ENCODE data around the gene GLIS2. TPM values are rescaled to one million over a fixed set of nuclear protein-coding genes. Genes with fewer than 3 reads are reported as not detected.

GLIS2 gene
- total and polyA plus RNA-seq, 2 donors = 0.85 to 3.0 TPM

DNA sequence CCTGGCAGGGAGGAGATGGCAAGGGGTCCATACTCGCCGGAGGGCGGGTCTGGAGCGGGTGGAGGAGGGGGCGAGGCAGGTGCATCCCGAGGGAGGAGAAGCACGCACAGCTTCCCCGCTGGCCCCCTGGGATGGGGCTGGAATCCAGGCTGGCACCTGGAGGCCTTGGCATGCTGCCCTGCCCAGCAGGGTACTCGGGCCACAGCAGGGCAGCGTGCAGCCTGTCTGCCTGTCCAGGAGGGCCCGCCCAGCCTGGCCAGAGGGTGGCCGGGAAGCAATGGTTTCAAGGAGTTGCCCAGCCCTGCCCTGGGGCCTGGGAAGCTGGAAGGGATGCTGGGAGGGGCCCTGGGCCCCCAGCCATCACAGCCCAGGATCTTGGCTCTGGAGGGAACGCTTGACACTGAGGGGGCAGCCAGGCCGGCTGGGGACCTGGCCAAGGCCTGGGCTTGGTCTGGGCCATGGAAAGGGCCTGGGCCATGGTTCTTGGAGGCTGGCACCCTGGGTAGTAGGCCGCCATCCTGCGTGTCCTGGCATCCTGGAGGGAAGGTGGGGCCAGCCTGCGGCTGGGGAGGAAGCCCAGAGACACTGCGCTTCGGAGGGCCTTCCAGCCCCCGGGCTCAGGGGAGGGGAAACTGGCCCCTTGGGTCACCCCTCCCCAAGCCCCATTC is 1.1 kb downstream of the GLIS2 start:
- no peak overlapping the region for H3K4me3 ChIP-seq (ENCODE audit: low read length in 2 of 2)
- H3K4me1 ChIP-seq (ENCODE audit: control insufficient read depth in 2 of 2, insufficient read depth in 2 of 2, low read length in 2 of 2) = peaks cover 4 to 29% of the 10 kb centered on the region in 2 donors
- peaks cover 0 to 5% of the 10 kb centered on the region in 2 donors for H3K9me3 ChIP-seq (ENCODE audit: control insufficient read depth in 2 of 2, insufficient read depth in 1 of 2, low read length in 1 of 2)
- WGBS = 90% methylated on average over 20 of the region's 20 CpGs
- peaks cover 42 to 80% of the 10 kb centered on the region in 2 donors for H3K27me3 ChIP-seq (ENCODE audit: control insufficient read depth in 2 of 2, insufficient read depth in 1 of 2, low read length in 1 of 2)
- no peaks in the 10 kb centered on the region for H3K36me3 ChIP-seq (ENCODE audit: control insufficient read depth in 2 of 2, insufficient read depth in 2 of 2, low read length in 1 of 2)
- no peak overlapping the region for H3K27ac ChIP-seq (ENCODE audit: low read depth in 1 of 2, low read length in 1 of 2)
- DNase-seq (ENCODE audit: low read depth in 6 of 9, low spot score in 9 of 9) = no peak

DNA sequence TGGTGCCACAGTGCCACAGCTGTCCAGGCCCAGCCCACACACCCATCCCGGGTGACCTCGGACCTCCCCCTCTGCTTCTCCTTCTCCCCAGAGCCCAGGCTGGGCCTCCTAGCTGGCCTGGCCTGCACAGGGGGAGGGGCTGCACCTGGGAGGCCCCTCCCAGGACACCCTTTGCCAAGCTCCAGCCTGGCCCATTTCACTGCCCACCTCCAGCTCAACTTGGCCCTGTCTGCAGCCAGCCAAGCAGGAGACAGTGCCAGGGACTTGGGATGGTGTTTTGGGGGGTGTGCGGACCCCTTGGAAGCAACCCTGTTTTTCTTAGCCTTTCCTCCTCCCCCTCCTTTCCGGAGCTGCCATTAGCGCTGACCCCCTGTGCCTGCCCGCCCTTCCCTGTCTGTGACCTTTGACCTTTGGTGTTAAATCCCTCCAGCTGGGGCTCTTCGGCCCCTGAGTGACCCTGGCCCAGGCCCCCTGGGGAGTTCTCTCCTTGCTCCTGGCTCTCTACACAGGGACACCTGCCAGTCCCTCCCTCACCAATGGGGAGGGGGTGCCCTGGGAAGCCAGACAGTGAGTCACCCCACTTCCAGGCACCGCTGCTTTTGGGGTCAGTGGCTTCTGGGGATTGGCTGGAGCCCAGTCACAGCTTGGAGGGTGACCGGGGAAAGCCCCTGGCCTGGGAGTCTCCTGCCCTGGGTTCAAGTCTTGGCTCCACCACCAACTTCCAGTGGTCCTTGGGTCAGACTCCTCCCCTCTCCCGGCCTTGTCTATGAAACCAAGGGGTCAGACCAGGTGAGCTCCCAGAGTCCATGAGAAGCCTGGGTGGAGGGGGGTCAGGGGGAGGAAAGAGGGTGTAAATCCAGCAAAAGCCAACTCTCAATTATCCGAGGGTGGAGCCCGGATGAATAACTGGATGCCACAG is 1.9 kb downstream of the GLIS2 start:
- Histone ChIP-seq H3K27ac (ENCODE audit: low read depth in 1 of 2, low read length in 1 of 2) (no peak overlapping the region), H3K4me1 (ENCODE audit: control insufficient read depth in 2 of 2, insufficient read depth in 2 of 2, low read length in 2 of 2) (peaks cover 4 to 29% of the 10 kb centered on the region in 2 donors), H3K9me3 (ENCODE audit: control insufficient read depth in 2 of 2, insufficient read depth in 1 of 2, low read length in 1 of 2) (peaks cover 0 to 5% of the 10 kb centered on the region in 2 donors), H3K27me3 (ENCODE audit: control insufficient read depth in 2 of 2, insufficient read depth in 1 of 2, low read length in 1 of 2) (peaks cover 38 to 72% of the 10 kb centered on the region in 2 donors), H3K4me3 (ENCODE audit: low read length in 2 of 2) (no peak overlapping the region), H3K36me3 (ENCODE audit: control insufficient read depth in 2 of 2, insufficient read depth in 2 of 2, low read length in 1 of 2) (no peaks in the 10 kb centered on the region)
- 95% methylated on average over 12 of the region's 12 CpGs for WGBS
- no peak for DNase-seq (ENCODE audit: low read depth in 6 of 9, low spot score in 9 of 9)

DNA sequence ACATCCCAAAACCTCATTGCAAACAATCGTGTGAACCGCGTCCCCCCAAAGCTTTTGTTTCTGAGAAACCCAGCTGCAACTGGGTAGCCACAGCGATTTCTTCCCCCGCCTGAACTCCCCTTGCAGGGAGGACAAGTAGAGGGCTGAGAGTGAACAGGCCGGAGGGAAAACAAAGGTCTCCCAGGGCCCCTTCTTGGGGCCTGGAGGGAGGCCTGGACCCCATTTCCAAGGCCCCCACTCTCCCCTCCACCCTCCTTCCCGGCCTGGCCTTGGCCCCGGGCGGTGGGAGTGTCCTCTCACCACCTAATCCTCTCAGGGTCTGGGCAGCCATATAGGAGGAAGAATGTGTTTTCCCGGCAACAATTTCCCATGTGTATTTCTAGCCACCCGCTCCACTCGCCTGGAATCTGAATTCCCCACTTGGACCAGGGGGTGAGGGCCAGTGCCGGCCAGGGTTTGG is 2.6 kb downstream of the GLIS2 start:
- 98% methylated on average over 13 of the region's 13 CpGs for WGBS
- Histone ChIP-seq H3K36me3 (ENCODE audit: control insufficient read depth in 2 of 2, insufficient read depth in 2 of 2, low read length in 1 of 2) (no peaks in the 10 kb centered on the region), H3K27me3 (ENCODE audit: control insufficient read depth in 2 of 2, insufficient read depth in 1 of 2, low read length in 1 of 2) (peaks cover 32 to 65% of the 10 kb centered on the region in 2 donors), H3K27ac (ENCODE audit: low read depth in 1 of 2, low read length in 1 of 2) (no peak overlapping the region), H3K4me1 (ENCODE audit: control insufficient read depth in 2 of 2, insufficient read depth in 2 of 2, low read length in 2 of 2) (peaks cover 4 to 29% of the 10 kb centered on the region in 2 donors), H3K9me3 (ENCODE audit: control insufficient read depth in 2 of 2, insufficient read depth in 1 of 2, low read length in 1 of 2) (peaks cover 0 to 5% of the 10 kb centered on the region in 2 donors), H3K4me3 (ENCODE audit: low read length in 2 of 2) (no peak overlapping the region)
- no peak for DNase-seq (ENCODE audit: low read depth in 6 of 9, low spot score in 9 of 9)

DNA sequence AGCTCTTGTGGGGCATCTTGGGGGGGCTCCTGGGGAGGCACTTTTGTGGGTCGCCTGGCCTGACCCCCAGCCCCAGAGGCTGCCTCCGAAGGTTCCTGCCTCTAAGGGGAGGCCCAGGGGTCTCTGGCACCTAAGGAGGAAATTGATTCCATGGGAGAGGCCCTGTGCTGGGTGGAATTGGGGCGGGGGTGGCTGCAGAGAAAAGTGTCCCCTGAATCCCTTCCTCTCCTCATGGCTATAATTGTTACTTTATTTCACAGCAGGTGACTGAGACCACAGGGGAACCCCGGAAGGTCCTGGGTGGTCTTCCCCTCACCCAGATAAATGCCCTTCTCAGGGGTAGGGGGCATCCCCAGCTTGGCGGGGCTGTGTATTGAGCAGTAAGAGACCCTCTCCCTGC is 3.1 kb downstream of the GLIS2 start:
- 98% methylated on average over 5 of the region's 5 CpGs for WGBS
- no peak overlapping the region for H3K4me3 ChIP-seq (ENCODE audit: low read length in 2 of 2)
- no peak for DNase-seq (ENCODE audit: low read depth in 6 of 9, low spot score in 9 of 9)
- H3K36me3 ChIP-seq (ENCODE audit: control insufficient read depth in 2 of 2, insufficient read depth in 2 of 2, low read length in 1 of 2) = no peaks in the 10 kb centered on the region
- peaks cover 0 to 5% of the 10 kb centered on the region in 2 donors for H3K9me3 ChIP-seq (ENCODE audit: control insufficient read depth in 2 of 2, insufficient read depth in 1 of 2, low read length in 1 of 2)
- H3K27ac ChIP-seq (ENCODE audit: low read depth in 1 of 2, low read length in 1 of 2) = no peak overlapping the region
- peaks cover 27 to 60% of the 10 kb centered on the region in 2 donors for H3K27me3 ChIP-seq (ENCODE audit: control insufficient read depth in 2 of 2, insufficient read depth in 1 of 2, low read length in 1 of 2)
- H3K4me1 ChIP-seq (ENCODE audit: control insufficient read depth in 2 of 2, insufficient read depth in 2 of 2, low read length in 2 of 2) = peaks cover 4 to 31% of the 10 kb centered on the region in 2 donors

DNA sequence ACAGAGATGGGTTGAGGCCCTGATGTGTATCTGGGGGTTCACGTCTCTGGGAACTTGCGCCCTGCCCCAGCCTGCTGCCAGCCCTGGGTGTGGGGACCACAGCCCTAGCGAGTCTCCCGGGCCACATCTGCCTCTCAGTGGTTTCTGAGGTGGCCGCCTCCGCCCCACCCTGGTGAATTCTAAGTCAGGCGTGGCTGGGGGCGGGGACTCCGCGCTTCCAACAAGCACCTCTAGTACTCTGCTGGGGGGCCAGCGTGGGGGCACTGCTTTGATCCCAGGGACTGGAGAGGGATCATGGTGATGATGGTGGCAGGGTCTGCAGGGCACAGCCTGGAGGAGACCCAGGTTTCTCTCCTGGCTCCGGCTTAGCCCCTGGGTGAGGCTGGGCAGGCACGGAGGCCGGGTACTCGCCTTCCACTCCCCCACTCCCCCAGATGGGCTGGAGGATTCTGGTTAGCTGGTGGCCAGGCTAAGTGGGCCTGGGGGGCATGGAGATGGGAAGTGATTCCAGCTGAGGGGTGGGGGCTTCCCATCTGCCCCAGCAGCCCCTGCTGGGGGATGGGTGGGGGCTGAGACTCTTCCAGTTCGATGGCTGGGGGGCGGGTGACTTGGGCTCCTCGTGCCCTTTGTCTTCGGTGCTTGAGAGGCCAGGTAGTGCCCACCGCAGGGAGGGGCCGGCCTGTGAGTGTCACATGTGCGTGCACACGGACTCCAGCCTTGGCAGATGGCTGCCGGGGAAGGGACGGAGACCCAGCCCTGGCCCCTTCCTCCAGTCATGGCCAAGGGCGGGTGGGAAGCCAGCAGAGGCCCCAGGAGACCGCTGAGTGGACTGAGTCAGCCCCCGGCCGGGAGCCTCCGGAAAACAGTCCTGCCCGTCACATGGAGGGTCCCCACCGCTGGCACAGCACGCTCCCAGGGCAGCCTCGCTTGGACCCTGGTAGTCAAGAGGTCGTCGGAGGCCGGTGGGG is 3.9 kb downstream of the GLIS2 start:
- 76% methylated on average over 37 of the region's 37 CpGs for WGBS
- Histone ChIP-seq H3K4me1 (ENCODE audit: control insufficient read depth in 2 of 2, insufficient read depth in 2 of 2, low read length in 2 of 2) (peaks cover 4 to 31% of the 10 kb centered on the region in 2 donors), H3K9me3 (ENCODE audit: control insufficient read depth in 2 of 2, insufficient read depth in 1 of 2, low read length in 1 of 2) (peaks cover 0 to 4% of the 10 kb centered on the region in 2 donors), H3K4me3 (ENCODE audit: low read length in 2 of 2) (no peak overlapping the region), H3K27ac (ENCODE audit: low read depth in 1 of 2, low read length in 1 of 2) (peak overlapping the region; percentile 25 to 55), H3K36me3 (ENCODE audit: control insufficient read depth in 2 of 2, insufficient read depth in 2 of 2, low read length in 1 of 2) (no peaks in the 10 kb centered on the region), H3K27me3 (ENCODE audit: control insufficient read depth in 2 of 2, insufficient read depth in 1 of 2, low read length in 1 of 2) (peaks cover 21 to 53% of the 10 kb centered on the region in 2 donors)
- DNase-seq (ENCODE audit: low read depth in 6 of 9, low spot score in 9 of 9) = peak in 1 of 9 donors; percentile 41

DNA sequence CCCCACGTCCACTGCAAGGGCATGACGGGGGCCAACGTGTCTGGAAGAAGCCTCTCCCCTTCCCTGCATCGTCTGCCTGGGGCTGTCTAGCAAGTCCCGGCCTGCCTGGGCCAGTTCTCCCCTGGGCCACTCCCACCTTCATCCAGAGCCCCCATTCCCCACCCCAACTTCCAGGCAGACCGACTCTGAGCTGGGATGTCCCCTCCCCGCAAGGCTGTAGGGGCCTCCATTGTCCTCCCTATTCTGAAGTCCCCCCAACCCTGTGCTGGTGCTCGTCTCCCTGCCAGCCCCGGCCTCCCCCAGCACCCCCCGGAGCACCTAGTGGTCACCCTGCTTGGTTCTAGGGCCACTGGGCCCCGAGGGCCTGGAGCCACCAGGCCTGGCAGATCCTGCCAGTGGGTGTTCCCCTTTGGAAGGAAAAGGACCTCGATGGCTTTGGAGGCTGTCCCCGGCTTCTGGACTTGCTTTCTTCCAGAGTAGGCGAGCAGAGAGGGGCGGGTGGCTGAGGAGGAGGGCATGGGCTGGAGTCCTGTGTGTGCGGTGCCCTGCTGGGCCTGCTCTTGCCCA is 4.8 kb downstream of the GLIS2 start:
- no peak for DNase-seq (ENCODE audit: low read depth in 6 of 9, low spot score in 9 of 9)
- peaks cover 0 to 26% of the 10 kb centered on the region in 2 donors for H3K4me1 ChIP-seq (ENCODE audit: control insufficient read depth in 2 of 2, insufficient read depth in 2 of 2, low read length in 2 of 2)
- H3K9me3 ChIP-seq (ENCODE audit: control insufficient read depth in 2 of 2, insufficient read depth in 1 of 2, low read length in 1 of 2) = no peaks in the 10 kb centered on the region
- peaks cover 12 to 45% of the 10 kb centered on the region in 2 donors for H3K27me3 ChIP-seq (ENCODE audit: control insufficient read depth in 2 of 2, insufficient read depth in 1 of 2, low read length in 1 of 2)
- H3K4me3 ChIP-seq (ENCODE audit: low read length in 2 of 2) = no peak overlapping the region
- peak overlapping the region; percentile 47 to 66 for H3K27ac ChIP-seq (ENCODE audit: low read depth in 1 of 2, low read length in 1 of 2)
- 91% methylated on average over 16 of the region's 16 CpGs for WGBS
- H3K36me3 ChIP-seq (ENCODE audit: control insufficient read depth in 2 of 2, insufficient read depth in 2 of 2, low read length in 1 of 2) = no peaks in the 10 kb centered on the region

DNA sequence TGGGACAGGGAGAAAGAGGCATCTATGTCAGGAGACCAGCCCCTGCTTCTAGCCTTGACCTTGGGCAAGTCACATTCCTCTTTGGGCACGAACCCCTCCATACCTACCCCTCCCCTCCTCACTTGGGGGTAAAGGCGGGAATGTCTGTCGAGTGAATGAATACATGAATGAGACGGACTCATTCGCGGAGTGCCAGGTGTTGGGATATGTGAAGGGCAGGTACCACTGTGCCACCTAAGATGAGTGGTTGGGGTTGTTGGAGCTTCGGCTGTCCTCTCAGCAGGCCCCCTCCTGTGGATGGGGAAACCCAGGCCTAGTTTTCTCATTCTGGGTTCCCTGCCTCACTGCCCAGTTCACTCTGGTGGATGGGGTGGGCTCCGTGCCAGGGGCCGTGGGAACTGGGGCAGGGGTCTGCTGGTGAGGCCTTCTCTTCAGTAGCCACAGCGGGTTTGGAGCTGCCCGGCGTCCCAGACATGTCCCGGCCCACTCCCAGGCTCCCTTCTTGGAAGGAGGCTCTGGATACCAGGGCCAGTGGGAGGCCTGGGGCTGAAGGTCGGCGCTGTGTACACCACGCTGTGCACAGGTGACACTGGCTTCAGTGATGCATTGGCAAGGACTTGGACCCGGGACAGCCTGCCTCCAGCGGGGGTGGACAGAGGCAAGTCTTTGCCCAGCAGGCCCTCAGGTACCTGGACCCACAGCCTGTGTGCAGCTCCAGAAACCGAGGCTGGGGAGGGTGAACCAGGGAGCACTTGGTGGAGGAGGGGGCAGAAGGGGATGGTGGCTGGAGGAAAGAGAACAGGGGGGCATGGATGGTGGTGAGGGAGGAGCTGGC is 5.6 kb downstream of the GLIS2 start:
- Histone ChIP-seq H3K9me3 (ENCODE audit: control insufficient read depth in 2 of 2, insufficient read depth in 1 of 2, low read length in 1 of 2) (no peaks in the 10 kb centered on the region), H3K4me3 (ENCODE audit: low read length in 2 of 2) (no peak overlapping the region), H3K4me1 (ENCODE audit: control insufficient read depth in 2 of 2, insufficient read depth in 2 of 2, low read length in 2 of 2) (peaks cover 0 to 26% of the 10 kb centered on the region in 2 donors), H3K27ac (ENCODE audit: low read depth in 1 of 2, low read length in 1 of 2) (peak overlapping the region in 1 of 2 donors; percentile 47), H3K27me3 (ENCODE audit: control insufficient read depth in 2 of 2, insufficient read depth in 1 of 2, low read length in 1 of 2) (peaks cover 10 to 45% of the 10 kb centered on the region in 2 donors), H3K36me3 (ENCODE audit: control insufficient read depth in 2 of 2, insufficient read depth in 2 of 2, low read length in 1 of 2) (no peaks in the 10 kb centered on the region)
- DNase-seq (ENCODE audit: low read depth in 6 of 9, low spot score in 9 of 9) = no peak
- 94% methylated on average over 19 of the region's 19 CpGs for WGBS
